Activated CD4-positive, alpha-beta T cell treated with anti-CD3 and anti-CD28 coated beads, Interleukin-2, amount 10 ng/mL, durations not matched to agents 7 days and 5 days (primary cell): Measurements from ENCODE around the gene KDM6A. TPM values are rescaled to one million over a fixed set of nuclear protein-coding genes. Genes with fewer than 3 reads are reported as not detected.
"Not testable (repeated sequence)": the region's sequence is repeated elsewhere in the genome, so short reads cannot be mapped to it uniquely, and the experiment has no call there.

Experiments used
- CTCF ChIA-PET: fragments of 350-600 bp; sonication (Branson Sonifier 250); formaldehyde crosslinking; loops from one replicate; lab custom pipeline; 2021; ENCODE audit warnings: antibody characterized with exemption; lab: Charles Lee
- POLR2A ChIA-PET: fragments of 350-600 bp; sonication (Branson Sonifier 250); formaldehyde crosslinking; loops from one replicate; lab custom pipeline; 2021; ENCODE audit warnings: antibody characterized with exemption; lab: Charles Lee
- DNase-seq: peaks from one replicate; pipeline ENCODE4 v3.0.0-alpha.2; 2020
- H3K27ac Mint-ChIP-seq: one replicate; pipeline ENCODE4 v1.8.0; 2021; ENCODE audit warnings: mild to moderate bottlenecking, moderate library complexity, mixed read lengths
- H3K27me3 Mint-ChIP-seq: one replicate; pipeline ENCODE4 v1.8.0; 2021; ENCODE audit warnings: mixed read lengths
- H3K36me3 Mint-ChIP-seq: one replicate; pipeline ENCODE4 v1.8.0; 2021; ENCODE audit warnings: low read depth, mixed read lengths
- H3K4me1 Mint-ChIP-seq: one replicate; pipeline ENCODE4 v1.8.0; 2021; ENCODE audit warnings: mixed read lengths
- H3K4me3 Mint-ChIP-seq: one replicate; pipeline ENCODE4 v1.8.0; 2021; ENCODE audit warnings: mild to moderate bottlenecking, moderate library complexity, mixed read lengths
- H3K9me3 Mint-ChIP-seq: one replicate; pipeline ENCODE4 v1.8.0; 2021; ENCODE audit warnings: mixed read lengths
- total RNA-seq, 2 experiments: library from RNA; stranded (reverse); gene quantifications; one replicate each; pipeline ENCODE4 v1.2.3, GENCODE V29; 2021

Gene KDM6A
- total RNA-seq, 2 experiments from 2014 or later: 26.6 to 27.6 TPM

DNA sequence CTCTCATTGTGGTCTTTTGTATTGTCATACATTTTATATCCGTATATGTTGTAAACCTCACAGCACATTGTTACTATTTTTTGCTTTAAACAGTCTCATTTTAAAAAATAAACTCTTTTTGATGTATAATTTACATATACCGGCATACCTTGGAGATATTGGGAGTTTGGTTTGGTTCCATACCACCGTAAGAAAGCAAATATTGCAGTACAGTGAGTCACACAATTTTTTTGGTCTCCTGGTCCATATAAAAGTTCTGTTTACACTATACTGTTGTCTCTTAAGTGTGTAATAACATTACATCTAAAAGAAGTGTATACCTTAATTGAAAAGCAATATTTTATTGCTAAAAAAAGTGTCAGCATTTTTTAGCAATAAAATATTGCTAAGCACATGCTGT lies 70.0 kb downstream of the KDM6A start:
- CTCF ChIA-PET: no interaction called here

DNA sequence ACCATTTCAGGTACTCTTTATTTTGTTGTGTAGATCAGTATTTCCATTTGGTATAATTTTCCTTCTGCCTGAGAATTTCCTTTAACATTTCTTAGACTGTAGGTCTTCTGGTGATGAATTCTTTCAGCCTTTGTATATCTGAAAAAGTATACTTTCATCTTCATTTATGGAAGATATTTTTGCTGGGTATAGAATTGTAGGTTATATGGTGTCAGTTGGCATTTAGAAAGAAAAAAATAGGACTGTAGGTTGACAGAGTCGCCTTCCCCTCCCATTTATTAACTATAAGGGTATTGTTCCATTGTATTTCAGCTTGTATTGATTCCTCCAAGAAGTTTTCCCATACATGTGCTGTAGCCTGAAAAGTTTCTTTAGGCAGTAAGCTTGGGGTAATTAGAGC lies 71.9 kb downstream of the KDM6A start:
- ChIA-PET POLR2A (no interaction called here), CTCF (no interaction called here)
- H3K4me1 Mint-ChIP-seq: peaks cover 4% of the 10 kb centered on the region
- H3K9me3 Mint-ChIP-seq: peaks cover 6% of the 10 kb centered on the region
- no peaks in the 10 kb centered on the region for H3K27me3 Mint-ChIP-seq
- H3K27ac Mint-ChIP-seq: no peak overlapping the region
- DNase-seq: no peak
- peaks cover 19% of the 10 kb centered on the region for H3K36me3 Mint-ChIP-seq
- H3K4me3 Mint-ChIP-seq: no peak overlapping the region

More for the DNA sequence above, 70.0 kb downstream of the KDM6A start:
- Mint-ChIP-seq H3K27me3 (no peaks in the 10 kb centered on the region), H3K36me3 (peaks cover 26% of the 10 kb centered on the region), H3K4me3 (no peak overlapping the region), H3K4me1 (peaks cover 6% of the 10 kb centered on the region), H3K27ac (no peak overlapping the region), H3K9me3 (peaks cover 13% of the 10 kb centered on the region)
- POLR2A ChIA-PET: no interaction called here
- no peak for DNase-seq

DNA sequence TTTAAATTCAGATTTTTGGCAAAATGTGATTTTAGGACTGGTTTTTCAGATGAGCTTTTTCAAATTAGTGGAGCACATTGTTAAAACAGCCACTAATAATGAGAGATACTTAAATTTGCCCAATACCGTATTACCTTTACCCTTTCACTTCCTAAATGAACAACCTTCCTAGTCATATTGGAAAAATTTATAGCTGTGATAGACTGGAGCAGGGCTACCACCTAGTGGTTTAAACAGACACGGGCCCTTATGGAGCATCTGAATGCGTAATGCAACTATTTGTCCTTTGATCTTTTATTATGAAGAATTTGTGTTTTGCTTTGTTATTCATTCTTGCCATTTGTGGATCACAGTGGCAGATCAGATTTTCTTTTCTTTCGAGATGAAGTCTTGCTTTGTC lies 72.7 kb downstream of the KDM6A start:
- ChIA-PET POLR2A (no interaction called here), CTCF (interaction anchor here (0.6 to 1.1 kb wide), 3 partner anchors 12 to 110 kb away, joined by 3 to 4 read pairs (median 3); no protein-coding TSS in a partner anchor)
- no peak overlapping the region for H3K4me3 Mint-ChIP-seq
- peaks cover 8% of the 10 kb centered on the region for H3K4me1 Mint-ChIP-seq
- DNase-seq: no peak
- H3K36me3 Mint-ChIP-seq: peaks cover 17% of the 10 kb centered on the region
- peaks cover 6% of the 10 kb centered on the region for H3K9me3 Mint-ChIP-seq
- no peak overlapping the region for H3K27ac Mint-ChIP-seq
- H3K27me3 Mint-ChIP-seq: no peaks in the 10 kb centered on the region

DNA sequence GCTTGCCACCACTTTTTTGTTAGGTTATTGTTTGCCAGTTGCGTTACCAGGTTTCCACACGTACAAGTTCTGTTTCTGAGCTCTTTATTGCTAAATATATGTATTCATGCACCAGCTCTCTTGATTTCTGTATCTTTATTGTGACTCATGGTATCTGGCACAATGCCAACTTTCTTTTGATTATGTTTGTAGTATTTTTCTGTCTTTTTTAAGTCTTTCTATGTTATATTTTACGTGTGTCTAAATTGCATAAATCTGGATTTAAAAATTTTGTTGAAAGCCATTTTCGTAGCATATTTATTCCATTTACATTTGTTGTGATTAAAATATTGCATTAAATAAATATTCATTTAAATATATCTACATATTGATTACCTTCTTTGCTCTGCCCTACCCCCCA lies 73.8 kb downstream of the KDM6A start:
- Mint-ChIP-seq H3K9me3 (peaks cover 6% of the 10 kb centered on the region), H3K4me3 (no peak overlapping the region), H3K27me3 (no peaks in the 10 kb centered on the region), H3K4me1 (peaks cover 11% of the 10 kb centered on the region), H3K36me3 (peaks cover 17% of the 10 kb centered on the region), H3K27ac (no peak overlapping the region)
- ChIA-PET POLR2A (no interaction called here), CTCF (interaction anchor here (0.7 to 1.1 kb wide), 3 partner anchors 11 to 1700 kb away, joined by 3 to 5 read pairs (median 3); no protein-coding TSS in a partner anchor)
- no peak for DNase-seq

DNA sequence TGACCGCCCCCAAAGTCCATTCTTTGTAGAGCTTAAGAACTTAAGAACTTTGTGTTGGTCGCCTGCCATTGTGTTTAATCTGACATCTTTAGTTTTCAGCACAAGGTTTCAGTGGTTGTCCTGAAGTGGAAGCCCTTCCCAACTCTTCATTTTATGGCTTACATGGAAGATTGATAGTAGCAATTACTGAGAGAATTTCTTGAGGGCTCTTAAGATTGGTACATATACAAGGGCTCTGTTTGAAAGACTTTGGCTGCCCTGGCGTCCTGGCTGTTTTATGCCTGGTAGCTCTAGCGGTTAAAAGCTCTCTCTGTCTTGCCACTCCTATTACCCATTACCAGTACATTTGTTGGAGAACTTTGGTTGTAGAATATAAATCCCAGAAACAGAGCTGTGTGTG lies 75.0 kb downstream of the KDM6A start:
- POLR2A ChIA-PET: no interaction called here
- Mint-ChIP-seq H3K4me1 (peaks cover 10% of the 10 kb centered on the region), H3K27ac (no peak overlapping the region), H3K36me3 (peaks cover 13% of the 10 kb centered on the region), H3K9me3 (peaks cover 6% of the 10 kb centered on the region), H3K27me3 (no peaks in the 10 kb centered on the region), H3K4me3 (no peak overlapping the region)
- CTCF ChIA-PET: no interaction called here
- no peak for DNase-seq

DNA sequence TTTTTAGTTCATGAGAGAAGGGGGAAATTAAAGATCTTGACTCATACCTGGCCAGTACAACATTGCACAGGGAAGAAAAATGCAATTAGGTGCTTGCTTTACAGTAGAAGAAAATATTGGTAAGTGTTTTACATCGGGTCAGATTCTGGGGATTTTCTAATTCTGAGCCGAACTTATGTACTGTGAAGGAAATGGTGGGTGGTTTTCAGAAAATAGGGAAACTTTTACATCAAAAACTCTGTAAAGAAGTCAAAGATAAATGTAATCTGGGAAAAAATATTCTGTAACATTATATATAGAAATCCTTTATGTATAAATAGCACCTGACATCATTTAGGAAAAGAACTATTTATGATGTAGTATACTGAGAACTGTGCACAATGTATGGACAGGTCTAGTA lies 75.4 kb downstream of the KDM6A start:
- Mint-ChIP-seq H3K4me3 (no peak overlapping the region), H3K9me3 (peaks cover 6% of the 10 kb centered on the region), H3K27me3 (no peaks in the 10 kb centered on the region), H3K36me3 (peaks cover 13% of the 10 kb centered on the region), H3K27ac (no peak overlapping the region), H3K4me1 (peaks cover 10% of the 10 kb centered on the region)
- POLR2A ChIA-PET: no interaction called here
- no peak for DNase-seq
- CTCF ChIA-PET: no interaction called here

DNA sequence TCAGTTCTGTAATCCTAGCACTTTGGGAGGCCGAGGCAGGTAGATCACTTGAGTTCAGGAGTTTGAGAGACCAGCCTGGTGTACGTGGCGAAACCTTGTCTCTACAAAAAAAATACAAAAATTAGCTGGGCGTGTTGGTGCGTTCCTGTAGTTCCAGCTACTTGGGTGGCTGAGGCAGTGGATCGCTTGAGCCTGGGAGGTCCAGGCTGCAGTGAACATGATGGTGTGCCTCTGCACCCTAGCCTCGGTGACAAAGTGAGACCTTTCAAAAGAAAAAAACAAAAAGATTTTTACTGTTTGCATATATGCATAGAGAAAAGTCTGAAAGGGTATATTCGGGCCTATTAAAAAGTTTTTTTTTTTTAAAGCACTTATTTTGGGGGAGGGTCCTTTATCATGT lies 76.1 kb downstream of the KDM6A start:
- CTCF ChIA-PET: no interaction called here
- no peak for DNase-seq
- Mint-ChIP-seq H3K4me3 (no peak overlapping the region), H3K9me3 (peaks cover 4% of the 10 kb centered on the region), H3K4me1 (peaks cover 10% of the 10 kb centered on the region), H3K27me3 (no peaks in the 10 kb centered on the region), H3K36me3 (peaks cover 10% of the 10 kb centered on the region), H3K27ac (no peak overlapping the region)
- POLR2A ChIA-PET: no interaction called here

DNA sequence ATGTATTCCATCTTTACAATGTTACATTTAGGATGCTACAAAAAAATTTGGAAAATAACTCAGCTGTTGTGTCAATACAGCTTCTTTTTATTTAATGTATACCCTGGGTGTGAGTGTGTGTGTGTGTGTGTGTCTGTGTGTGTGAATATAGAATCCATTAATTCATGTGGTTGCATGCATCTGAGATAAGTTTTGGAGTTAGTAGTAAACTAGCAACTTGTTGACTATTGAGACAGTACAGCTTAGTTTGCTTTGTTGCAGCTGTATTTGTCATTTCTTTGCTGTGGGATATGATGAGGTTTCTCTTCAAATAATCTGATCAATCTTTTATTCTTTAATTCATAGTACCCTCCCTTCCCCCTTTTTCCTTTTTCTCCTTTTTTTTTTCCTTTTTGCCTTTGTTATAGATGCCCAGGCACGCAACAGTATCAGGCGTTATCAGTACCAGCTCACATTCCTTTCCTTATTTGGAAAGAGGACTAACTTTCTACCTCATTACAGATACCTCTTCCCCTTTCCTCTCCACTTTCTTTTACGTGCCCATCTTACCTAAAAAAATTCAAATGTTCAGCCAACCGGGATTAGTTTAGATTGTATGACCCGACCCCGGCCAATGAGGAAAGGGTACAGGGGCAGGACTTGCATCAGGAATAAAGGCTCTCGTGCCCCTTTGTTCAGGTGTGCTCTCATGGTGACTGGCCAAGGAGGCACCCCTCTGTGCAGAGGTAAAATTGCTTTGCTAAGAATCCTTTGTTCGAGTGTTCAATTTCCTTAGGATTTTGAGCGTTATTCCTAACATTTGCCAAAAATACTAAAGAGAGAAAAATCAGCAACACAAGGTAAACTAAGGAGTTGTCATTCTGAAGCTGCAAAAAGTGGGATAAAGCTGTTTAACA lies 77.7 kb downstream of the KDM6A start:
- H3K27me3 Mint-ChIP-seq: not testable (repeated sequence)

DNA sequence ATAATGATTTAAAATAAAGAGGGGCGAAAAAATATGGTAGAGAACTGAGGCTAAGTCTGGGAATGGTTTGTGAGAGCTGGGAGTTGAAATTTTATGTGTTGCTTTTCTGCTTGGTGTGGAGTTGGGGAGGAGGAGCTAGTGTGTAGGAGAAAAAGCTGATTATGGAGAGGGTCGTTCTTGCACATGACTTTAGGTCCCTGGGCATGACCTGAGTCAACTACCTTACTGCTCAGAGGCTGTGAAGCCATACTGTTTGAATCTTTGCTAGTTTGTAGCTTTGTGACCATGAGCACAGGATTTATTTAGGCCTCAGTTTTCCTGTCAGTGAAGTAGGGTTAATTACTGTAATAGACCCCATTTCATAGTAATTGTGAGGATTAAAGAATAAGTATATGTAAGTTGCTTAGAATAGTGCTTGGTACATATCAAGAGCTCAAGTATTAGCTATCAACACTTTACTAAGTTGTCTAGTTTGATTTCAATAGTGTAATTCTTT lies 78.6 kb downstream of the KDM6A start:
- ChIA-PET POLR2A (no interaction called here), CTCF (interaction anchor here (0.7 kb wide), 1 partner anchor 12 kb away, joined by 3 read pairs; no protein-coding TSS in a partner anchor)
- no peaks in the 10 kb centered on the region for H3K27me3 Mint-ChIP-seq
- H3K36me3 Mint-ChIP-seq: no peaks in the 10 kb centered on the region
- H3K4me1 Mint-ChIP-seq: peaks cover 17% of the 10 kb centered on the region
- H3K27ac Mint-ChIP-seq: peak overlapping the region; percentile 42
- H3K9me3 Mint-ChIP-seq: no peaks in the 10 kb centered on the region
- no peak for DNase-seq
- H3K4me3 Mint-ChIP-seq: no peak overlapping the region

More for the DNA sequence above, 77.7 kb downstream of the KDM6A start:
- H3K36me3 Mint-ChIP-seq, H3K4me3 Mint-ChIP-seq, DNase-seq, H3K9me3 Mint-ChIP-seq, POLR2A ChIA-PET: not testable (repeated sequence)
- CTCF ChIA-PET: interaction anchor here (0.7 kb wide), 1 partner anchor 13 kb away, joined by 3 read pairs; no protein-coding TSS in a partner anchor
- peaks cover 17% of the 10 kb centered on the region for H3K4me1 Mint-ChIP-seq
- H3K27ac Mint-ChIP-seq: peak overlapping the region; percentile 57

DNA sequence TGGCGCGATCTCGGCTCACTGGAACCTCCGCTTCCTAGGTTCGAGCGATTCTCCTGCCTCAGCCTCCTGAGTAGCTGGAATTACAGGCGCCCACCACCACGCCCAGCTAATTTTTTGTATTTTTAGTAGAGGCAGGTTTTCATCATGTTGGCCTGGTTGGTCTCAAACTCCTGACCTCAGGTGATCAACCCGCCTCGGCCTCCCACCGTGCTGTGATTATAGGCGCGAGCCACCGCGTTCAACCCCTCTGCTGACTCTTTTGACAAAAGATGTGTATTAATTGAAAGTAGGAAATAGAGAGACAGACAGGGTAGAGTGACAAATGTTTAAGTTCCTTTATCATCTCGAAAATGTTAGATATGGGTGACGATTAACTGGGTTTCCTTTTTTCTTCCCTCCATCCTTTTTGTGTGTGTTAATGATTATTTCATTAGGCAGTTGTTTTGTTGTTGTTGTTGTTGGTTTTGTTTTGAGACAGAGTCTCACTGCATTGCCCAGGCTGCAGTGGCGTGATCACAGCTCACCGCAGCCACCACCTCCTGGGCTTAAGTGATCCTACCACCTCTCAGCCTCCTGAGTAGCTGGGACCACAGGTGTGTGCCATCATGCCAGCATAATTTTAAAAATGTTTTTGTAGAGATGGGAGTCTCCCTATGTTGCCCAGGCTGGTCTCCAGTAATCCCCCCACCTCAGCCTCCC lies 79.5 kb downstream of the KDM6A start:
- H3K9me3 Mint-ChIP-seq: no peaks in the 10 kb centered on the region
- peaks cover 17% of the 10 kb centered on the region for H3K4me1 Mint-ChIP-seq
- H3K36me3 Mint-ChIP-seq: no peaks in the 10 kb centered on the region
- H3K27ac Mint-ChIP-seq: no peak overlapping the region
- DNase-seq: no peak
- no peak overlapping the region for H3K4me3 Mint-ChIP-seq
- ChIA-PET CTCF (no interaction called here), POLR2A (no interaction called here)
- H3K27me3 Mint-ChIP-seq: no peaks in the 10 kb centered on the region

DNA sequence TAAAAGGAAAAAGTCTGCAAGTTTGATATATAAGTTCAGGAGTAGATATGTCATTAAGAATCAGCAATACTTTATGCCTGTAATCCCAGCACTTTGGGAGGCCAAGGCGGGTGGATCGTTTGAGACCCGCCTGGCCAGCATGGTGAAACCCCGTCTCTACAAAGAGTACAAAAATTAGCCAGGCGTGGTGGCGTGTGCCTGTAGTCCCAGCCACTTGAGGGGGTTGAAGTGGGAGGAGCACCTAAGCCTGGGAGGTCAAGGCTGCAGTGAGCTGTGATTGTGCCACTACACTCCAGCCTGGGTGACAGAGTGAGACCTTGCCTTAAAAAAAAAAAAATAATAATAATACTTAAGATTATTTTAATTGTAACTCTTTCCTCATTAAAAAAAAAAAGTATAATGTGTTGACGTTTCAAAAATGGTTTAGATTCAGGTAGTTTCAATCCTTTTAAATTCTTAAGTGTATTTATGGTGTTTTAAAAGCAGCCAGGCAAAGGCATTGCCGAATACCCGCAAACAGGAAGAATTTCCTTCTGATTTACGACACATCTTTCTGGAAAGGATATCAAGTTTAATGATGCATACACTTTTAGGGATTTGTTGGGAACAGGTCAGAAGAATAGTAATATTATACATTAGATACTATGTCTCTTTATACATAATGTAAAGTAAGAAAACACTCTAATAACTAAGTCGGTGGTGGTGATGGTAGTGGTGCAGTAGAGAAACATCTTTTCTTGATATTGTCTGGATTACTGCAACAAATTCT lies 80.9 kb downstream of the KDM6A start:
- H3K4me1 Mint-ChIP-seq: peaks cover 14% of the 10 kb centered on the region

DNA sequence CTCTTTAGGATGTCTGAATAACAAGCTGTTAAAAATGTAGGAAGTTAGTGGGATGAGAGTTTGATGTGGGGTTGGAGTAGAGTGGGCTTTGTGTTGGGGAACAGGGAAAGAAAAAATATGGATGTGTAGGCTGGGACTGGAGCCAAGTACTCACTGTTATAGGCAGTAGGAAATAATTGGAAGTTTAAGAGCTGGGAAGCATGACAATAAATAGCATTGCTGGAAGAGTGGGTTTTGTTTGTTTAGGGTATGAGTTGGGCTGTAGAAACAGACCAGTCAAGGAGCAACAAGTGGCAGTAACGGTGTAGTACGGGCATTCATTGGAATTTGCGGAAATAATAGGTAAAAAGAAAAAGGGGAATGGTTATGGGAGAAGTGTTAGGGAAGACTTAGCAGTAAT lies 81.6 kb downstream of the KDM6A start:
- no peak for DNase-seq
- Mint-ChIP-seq H3K27me3 (no peaks in the 10 kb centered on the region), H3K4me1 (peaks cover 14% of the 10 kb centered on the region), H3K36me3 (no peaks in the 10 kb centered on the region), H3K9me3 (no peaks in the 10 kb centered on the region), H3K27ac (no peak overlapping the region), H3K4me3 (no peak overlapping the region)
- POLR2A ChIA-PET: no interaction called here
- CTCF ChIA-PET: no interaction called here

More for the DNA sequence above, 80.9 kb downstream of the KDM6A start:
- Mint-ChIP-seq H3K27me3 (no peaks in the 10 kb centered on the region), H3K4me3 (no peak overlapping the region), H3K36me3 (no peaks in the 10 kb centered on the region), H3K9me3 (no peaks in the 10 kb centered on the region), H3K27ac (no peak overlapping the region)
- CTCF ChIA-PET: no interaction called here
- POLR2A ChIA-PET: no interaction called here
- DNase-seq: no peak
